GM18868 (cell line): Measurements from ENCODE around the gene MYO3B.
A peak's percentile ranks its signal among the peaks of the same experiment; 100 is the strongest.

Experiments used
- ATAC-seq: cut with Tn5 transposase; IDR thresholded peaks from one replicate; pipeline ENCODE4 v1.9.1; 2021; ENCODE audit warnings: mild to moderate bottlenecking, moderate library complexity; ENCODE audit not compliant: unreplicated experiment

The MYO3B gene

GRCh38 chr2:170361090-170361936 lies 183.4 kb downstream of the MYO3B start:
- peak; percentile 63 for ATAC-seq

GRCh38 chr2:170362313-170362870 lies 184.4 kb downstream of the MYO3B start:
- no peak for ATAC-seq

- ATAC-seq, result no peak
Observed at GRCh38 chr2:170362871-170363631, 185.1 kb downstream of the MYO3B start.

GRCh38 chr2:170365003-170365402 lies 187.1 kb downstream of the MYO3B start:
- ATAC-seq, result no peak

- ATAC-seq, result no peak
Observed at GRCh38 chr2:170365686-170366085, 187.7 kb downstream of the MYO3B start.

GRCh38 chr2:170368370-170368769 lies 190.4 kb downstream of the MYO3B start:
- no peak for ATAC-seq

- ATAC-seq, result no peak
Observed at GRCh38 chr2:170369228-170369627, 191.3 kb downstream of the MYO3B start.

GRCh38 chr2:170369894-170370293 lies 191.9 kb downstream of the MYO3B start:
- no peak for ATAC-seq

- ATAC-seq, result no peak
Observed at GRCh38 chr2:170371231-170371998, 193.5 kb downstream of the MYO3B start.

GRCh38 chr2:170375192-170375591 lies 197.2 kb downstream of the MYO3B start:
- no peak for ATAC-seq

- no peak for ATAC-seq
Observed at GRCh38 chr2:170377500-170378207, 199.7 kb downstream of the MYO3B start.

GRCh38 chr2:170380267-170380666 lies 202.3 kb downstream of the MYO3B start:
- ATAC-seq, result no peak

GRCh38 chr2:170381678-170382077 lies 203.7 kb downstream of the MYO3B start:
- no peak for ATAC-seq

GRCh38 chr2:170386554-170386953 lies 208.6 kb downstream of the MYO3B start:
- ATAC-seq, result no peak

- ATAC-seq, result no peak
Observed at GRCh38 chr2:170391018-170391417, 213.1 kb downstream of the MYO3B start.

- ATAC-seq, result no peak
Observed at GRCh38 chr2:170391697-170392096, 213.8 kb downstream of the MYO3B start.

- no peak for ATAC-seq
Observed at GRCh38 chr2:170393861-170394498, 216.0 kb downstream of the MYO3B start.

GRCh38 chr2:170394641-170395387 lies 216.9 kb downstream of the MYO3B start:
- ATAC-seq, result no peak

GRCh38 chr2:170396799-170397459 lies 219.0 kb downstream of the MYO3B start:
- ATAC-seq, result peak; percentile 47
